IPS-15b (cell line): ENCODE measurements around the gene G3BP1.

ENCODE experiments used
- H3K27me3 ChIP-seq: one replicate; pipeline ENCODE4 v1.6.1; 2013; ENCODE audit warnings: low read length; ENCODE audit not compliant: control insufficient read depth, insufficient read depth
- H3K36me3 ChIP-seq: one replicate; pipeline ENCODE4 v1.6.1; 2013; ENCODE audit warnings: low read length; ENCODE audit not compliant: control insufficient read depth, insufficient read depth
- H3K4me1 ChIP-seq: one replicate; pipeline ENCODE4 v1.6.1; 2013; ENCODE audit warnings: mild to moderate bottlenecking, low read length; ENCODE audit not compliant: control insufficient read depth, insufficient read depth
- H3K4me3 ChIP-seq: one replicate; pipeline ENCODE4 v1.5.1; 2013; ENCODE audit warnings: low read depth, low read length
- H3K9ac ChIP-seq: one replicate; pipeline ENCODE4 v1.6.1; 2013; ENCODE audit warnings: low read depth, mild to moderate bottlenecking, low read length
- H3K9me3 ChIP-seq: one replicate; pipeline ENCODE4 v1.6.1; 2013; ENCODE audit warnings: mild to moderate bottlenecking, low read length; ENCODE audit not compliant: control insufficient read depth, insufficient read depth

G3BP1 gene

DNA sequence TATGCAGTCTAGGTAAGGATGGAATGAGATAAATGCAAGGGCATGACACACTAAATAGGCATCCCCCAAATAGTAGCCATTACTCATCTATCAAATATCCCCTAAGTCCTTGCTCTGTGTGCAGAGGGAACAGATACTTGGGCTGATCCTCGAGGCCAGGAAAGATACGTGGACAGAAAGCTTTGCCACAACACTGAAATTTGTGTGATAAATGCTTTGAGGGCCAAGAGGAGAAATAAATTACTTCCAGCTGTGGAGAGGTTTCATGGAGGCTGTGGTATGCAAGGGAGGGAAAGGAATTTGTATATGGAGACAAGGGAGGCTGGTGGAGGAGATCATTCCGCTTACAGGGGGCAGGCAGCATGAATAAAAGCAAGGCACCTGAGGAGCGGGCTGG lies 31.8 kb upstream of the G3BP1 start:
- Histone ChIP-seq H3K4me1 (peaks cover 11% of the 10 kb centered on the region), H3K4me3 (no peak overlapping the region), H3K27me3 (no peaks in the 10 kb centered on the region), H3K9ac (no peak overlapping the region), H3K36me3 (no peaks in the 10 kb centered on the region), H3K9me3 (no peaks in the 10 kb centered on the region)

GRCh38 chr5:151740336-151740942 lies 31.3 kb upstream of the G3BP1 start:
- Histone ChIP-seq H3K9me3 (no peaks in the 10 kb centered on the region), H3K4me3 (no peak overlapping the region), H3K36me3 (no peaks in the 10 kb centered on the region), H3K9ac (no peak overlapping the region), H3K27me3 (no peaks in the 10 kb centered on the region), H3K4me1 (peaks cover 11% of the 10 kb centered on the region)

- H3K4me1 ChIP-seq: peaks cover 11% of the 10 kb centered on the region
- no peak overlapping the region for H3K9ac ChIP-seq
- H3K4me3 ChIP-seq: no peak overlapping the region
- H3K9me3 ChIP-seq: no peaks in the 10 kb centered on the region
- no peaks in the 10 kb centered on the region for H3K36me3 ChIP-seq
- no peaks in the 10 kb centered on the region for H3K27me3 ChIP-seq
Measured at GRCh38 chr5:151740958-151741373, 30.8 kb upstream of the G3BP1 start.

DNA sequence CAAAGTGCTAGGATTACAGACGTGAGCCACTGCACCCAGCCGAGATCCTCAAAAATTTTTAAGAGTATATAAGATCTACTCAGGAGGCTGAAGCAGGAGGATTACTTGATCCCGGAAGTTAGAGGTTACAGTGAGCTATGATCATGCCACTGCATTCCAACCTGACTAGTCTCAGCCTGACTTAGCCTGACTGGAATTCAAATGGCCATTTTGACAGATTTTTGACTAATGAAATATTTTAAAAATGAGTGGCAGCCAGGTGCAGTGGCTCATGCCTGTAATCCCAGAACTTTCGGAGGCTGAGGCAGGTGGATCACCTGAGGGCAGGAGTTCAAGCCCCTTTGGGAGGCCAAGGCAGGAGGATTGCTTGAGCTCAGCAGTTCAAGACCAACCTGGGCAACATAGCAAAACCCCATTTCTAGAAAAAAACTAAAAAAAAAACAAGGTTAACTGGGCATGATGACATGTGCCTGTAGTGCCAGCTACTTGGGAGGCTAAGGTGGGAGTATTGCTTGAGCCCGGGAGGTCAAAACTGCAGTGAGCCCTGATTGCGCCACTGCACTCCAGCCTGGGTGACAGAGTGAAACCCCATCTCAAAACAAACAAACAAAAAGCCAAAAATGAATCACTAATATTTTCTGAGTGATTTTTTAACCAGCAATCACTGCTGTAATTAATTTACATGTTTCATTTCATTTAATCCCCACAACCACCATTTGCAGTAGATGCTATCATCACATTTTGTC lies 29.9 kb upstream of the G3BP1 start:
- Histone ChIP-seq H3K27me3 (no peaks in the 10 kb centered on the region), H3K4me1 (peaks cover 11% of the 10 kb centered on the region), H3K9ac (no peak overlapping the region), H3K36me3 (no peaks in the 10 kb centered on the region), H3K4me3 (no peak overlapping the region), H3K9me3 (no peaks in the 10 kb centered on the region)

DNA sequence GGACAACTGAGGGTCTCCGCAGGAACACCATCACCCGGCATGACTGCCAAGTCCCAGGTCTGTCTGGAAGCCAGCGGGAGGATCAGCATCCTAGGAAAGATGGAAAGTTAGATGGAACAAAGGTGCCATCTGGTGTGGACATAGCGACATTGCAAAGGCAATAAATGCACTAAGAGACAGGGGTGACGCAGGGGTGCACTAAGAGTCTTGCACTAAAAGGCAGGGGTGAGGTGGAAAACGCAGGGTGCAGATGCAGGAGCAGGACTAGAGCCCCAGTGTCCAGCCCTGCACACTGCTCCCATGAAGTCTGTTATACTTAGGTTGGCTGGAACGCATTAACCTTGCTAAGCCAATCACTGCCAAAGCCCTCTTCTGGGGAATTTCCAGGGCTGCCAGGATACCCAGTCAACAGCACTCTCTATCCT lies 28.9 kb upstream of the G3BP1 start:
- Histone ChIP-seq H3K36me3 (no peaks in the 10 kb centered on the region), H3K4me1 (peaks cover 11% of the 10 kb centered on the region), H3K9ac (no peak overlapping the region), H3K27me3 (no peaks in the 10 kb centered on the region), H3K4me3 (no peak overlapping the region), H3K9me3 (no peaks in the 10 kb centered on the region)

DNA sequence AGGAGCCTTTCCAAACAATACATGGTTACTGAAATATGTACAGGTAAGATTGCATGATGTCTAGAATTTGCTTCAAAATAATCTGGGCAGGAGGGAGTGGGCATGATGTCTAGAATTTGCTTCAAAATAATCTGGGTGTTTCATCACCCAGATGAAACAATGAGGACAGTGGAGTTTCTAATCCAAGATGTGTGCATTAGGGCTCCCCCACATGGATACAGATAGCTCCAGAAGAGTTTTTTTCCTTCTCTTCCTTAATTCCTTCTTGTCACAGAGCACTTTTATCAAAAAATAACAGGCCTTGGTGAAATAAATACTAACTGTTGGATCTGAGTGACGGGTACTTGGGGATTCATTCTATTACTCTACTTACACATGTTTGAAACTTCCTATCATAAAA lies 28.2 kb upstream of the G3BP1 start:
- Histone ChIP-seq H3K4me3 (no peak overlapping the region), H3K36me3 (no peaks in the 10 kb centered on the region), H3K27me3 (no peaks in the 10 kb centered on the region), H3K9ac (no peak overlapping the region), H3K9me3 (no peaks in the 10 kb centered on the region), H3K4me1 (peaks cover 11% of the 10 kb centered on the region)

DNA sequence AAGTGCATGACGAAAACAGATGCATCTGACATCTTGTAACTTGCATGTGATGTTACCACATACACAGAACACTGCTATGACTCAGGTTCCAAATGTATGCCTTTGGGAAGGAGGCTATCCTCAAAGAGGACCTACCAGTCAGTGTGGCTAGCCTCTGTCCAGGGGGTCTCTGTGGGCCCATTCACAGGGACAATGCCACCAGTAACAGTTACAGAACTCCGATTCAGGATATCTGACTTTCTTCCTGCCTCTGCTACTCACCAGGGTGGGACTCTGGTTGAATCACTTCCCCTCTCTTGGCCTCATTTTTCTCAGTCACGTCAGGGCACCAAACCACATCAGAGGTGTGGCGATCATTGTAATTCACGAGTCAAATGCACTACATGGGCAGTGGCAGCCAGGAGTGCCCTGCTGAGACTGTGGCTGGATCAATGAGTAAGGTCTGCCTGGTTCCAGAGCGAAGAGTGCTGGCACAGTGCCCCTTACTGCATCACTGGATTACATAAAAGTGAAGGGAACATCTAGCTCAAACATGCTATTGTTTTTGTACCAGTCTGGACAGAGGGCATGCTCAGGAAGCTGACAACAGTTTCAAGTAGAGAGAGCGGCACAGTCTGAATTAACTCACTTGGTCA lies 26.6 kb upstream of the G3BP1 start:
- Histone ChIP-seq H3K36me3 (no peaks in the 10 kb centered on the region), H3K4me3 (no peak overlapping the region), H3K4me1 (peaks cover 4% of the 10 kb centered on the region), H3K9me3 (no peaks in the 10 kb centered on the region), H3K9ac (no peak overlapping the region), H3K27me3 (no peaks in the 10 kb centered on the region)

DNA sequence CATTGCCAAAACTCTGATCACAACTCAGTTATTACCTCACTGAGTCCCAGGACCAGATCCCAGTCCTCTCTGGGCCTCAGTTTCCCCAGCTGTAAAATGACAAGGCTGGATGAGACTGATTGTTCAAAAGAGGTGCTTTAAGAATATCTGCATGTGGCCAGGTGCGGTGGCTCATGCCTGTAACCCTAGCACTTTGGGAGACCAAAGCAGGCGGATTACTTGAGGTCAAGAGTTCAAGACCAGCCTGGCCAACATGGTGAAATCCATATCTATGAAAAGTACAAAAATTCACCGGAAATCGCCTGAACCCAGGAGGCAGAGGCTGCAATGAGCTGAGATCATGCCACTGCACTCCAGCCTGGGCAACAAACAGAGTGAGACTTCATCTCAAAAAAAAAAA lies 21.6 kb upstream of the G3BP1 start:
- Histone ChIP-seq H3K9me3 (no peaks in the 10 kb centered on the region), H3K9ac (no peak overlapping the region), H3K4me3 (no peak overlapping the region), H3K4me1 (peaks cover 2% of the 10 kb centered on the region), H3K36me3 (peaks cover 3% of the 10 kb centered on the region), H3K27me3 (no peaks in the 10 kb centered on the region)

GRCh38 chr5:151751091-151751490 lies 20.7 kb upstream of the G3BP1 start:
- Histone ChIP-seq H3K9me3 (no peaks in the 10 kb centered on the region), H3K36me3 (peaks cover 3% of the 10 kb centered on the region), H3K9ac (no peak overlapping the region), H3K27me3 (no peaks in the 10 kb centered on the region), H3K4me3 (no peak overlapping the region), H3K4me1 (peaks cover 8% of the 10 kb centered on the region)

DNA sequence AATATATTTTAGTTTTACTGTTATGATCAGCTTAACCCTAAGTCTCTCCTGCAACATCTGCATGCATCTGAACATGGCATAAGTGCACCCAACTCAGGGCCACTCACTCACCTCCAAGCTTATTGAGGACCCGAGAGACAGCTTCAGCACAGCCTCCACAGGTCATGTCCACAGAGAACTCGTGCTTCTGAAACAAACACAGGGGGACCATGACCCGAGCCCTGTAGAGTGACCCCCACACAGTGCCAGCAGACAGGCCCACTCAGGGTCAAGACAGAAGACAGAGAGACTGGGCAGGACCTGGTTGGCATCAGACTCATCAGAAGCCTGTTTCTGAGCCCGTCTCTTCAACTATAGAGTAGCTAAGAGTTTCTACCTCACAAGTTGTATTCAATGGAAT lies 20.2 kb upstream of the G3BP1 start:
- H3K27me3 ChIP-seq: no peaks in the 10 kb centered on the region
- H3K36me3 ChIP-seq: peaks cover 3% of the 10 kb centered on the region
- no peak overlapping the region for H3K4me3 ChIP-seq
- no peaks in the 10 kb centered on the region for H3K9me3 ChIP-seq
- no peak overlapping the region for H3K9ac ChIP-seq
- peaks cover 8% of the 10 kb centered on the region for H3K4me1 ChIP-seq

GRCh38 chr5:151755383-151755782 lies 16.4 kb upstream of the G3BP1 start:
- Histone ChIP-seq H3K27me3 (peaks cover 2% of the 10 kb centered on the region), H3K9ac (no peak overlapping the region), H3K36me3 (peaks cover 3% of the 10 kb centered on the region), H3K9me3 (no peaks in the 10 kb centered on the region), H3K4me1 (peaks cover 16% of the 10 kb centered on the region), H3K4me3 (no peak overlapping the region)
